Measurements from ENCODE around the gene ALOX5. TPM values are rescaled to one million over a fixed set of nuclear protein-coding genes. Genes with fewer than 3 reads are reported as not detected.
"Not testable (repeated sequence)": the region's sequence is repeated elsewhere in the genome, so short reads cannot be mapped to it uniquely, and the experiment has no call there.

The ALOX5 gene
- total RNA-seq, 1 experiment from 2014 or later, result not detected

DNA sequence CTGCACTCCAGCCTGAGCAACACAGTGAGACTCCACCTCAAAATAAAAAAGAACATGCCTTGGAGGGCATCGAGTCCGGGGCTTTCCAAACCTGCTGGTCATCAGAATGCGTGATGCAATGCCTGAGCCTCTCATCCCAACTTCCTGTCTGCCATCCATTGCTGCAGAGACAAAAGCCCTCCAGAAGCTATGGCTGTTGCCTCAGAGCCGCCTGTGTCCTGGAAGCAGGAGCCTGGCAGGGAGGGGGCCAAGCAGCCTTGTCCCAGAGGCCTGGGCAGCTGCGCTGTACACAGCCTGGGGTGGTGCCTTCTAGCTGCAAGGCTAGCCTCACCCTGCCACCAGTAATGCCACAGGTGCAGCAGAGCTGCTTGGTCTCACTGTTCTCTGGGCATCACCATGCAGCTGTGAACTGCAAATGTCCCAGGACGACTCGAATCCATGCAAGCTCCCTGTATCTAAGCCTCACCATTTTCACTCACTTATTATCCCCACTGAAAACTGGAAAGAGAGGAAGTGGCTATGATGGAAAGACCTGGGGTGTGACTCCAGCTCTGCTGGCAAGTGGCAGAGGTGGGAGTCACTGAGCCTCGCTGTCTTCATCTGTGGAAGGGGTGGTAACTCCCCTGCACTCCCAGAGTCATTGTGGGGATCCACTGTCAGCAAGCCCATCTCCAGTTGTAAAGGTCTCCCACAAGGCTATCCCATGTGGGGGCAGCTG, 7.0 kb downstream of the ALOX5 start:
- Histone ChIP-seq H3K9me3 (replicated peaks) (no peaks in the 10 kb centered on the region), H3K36me3 (no peaks in the 10 kb centered on the region), H3K4me3 (no peak overlapping the region), H3K27me3 (no peaks in the 10 kb centered on the region), H3K4me1 (no peaks in the 10 kb centered on the region), H3K27ac (no peak overlapping the region)
- DNase-seq, result no peak

DNA sequence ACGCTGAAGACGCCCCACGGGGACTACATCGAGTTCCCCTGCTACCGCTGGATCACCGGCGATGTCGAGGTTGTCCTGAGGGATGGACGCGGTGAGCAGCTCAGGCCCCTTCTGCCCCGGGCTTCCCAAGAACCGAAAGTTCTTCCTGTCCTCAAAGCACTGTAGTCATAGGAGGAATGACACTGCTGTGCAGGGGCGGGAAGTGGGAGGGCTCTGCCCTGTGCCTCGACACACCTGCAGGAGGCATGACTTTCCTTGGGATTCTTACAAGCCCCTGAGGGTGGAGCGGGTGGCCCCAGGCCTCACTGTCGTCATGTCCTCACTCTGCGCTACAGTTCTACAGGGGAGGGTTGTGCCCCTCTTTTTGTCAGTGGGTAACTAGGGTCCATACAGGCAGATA, 8.6 kb downstream of the ALOX5 start:
- H3K9me3 ChIP-seq (replicated peaks), result no peaks in the 10 kb centered on the region
- DNase-seq, result no peak
- H3K27ac ChIP-seq, result no peak overlapping the region
- no peaks in the 10 kb centered on the region for H3K36me3 ChIP-seq
- H3K4me3 ChIP-seq, result no peak overlapping the region
- H3K27me3 ChIP-seq, result no peaks in the 10 kb centered on the region
- H3K4me1 ChIP-seq, result no peaks in the 10 kb centered on the region

DNA sequence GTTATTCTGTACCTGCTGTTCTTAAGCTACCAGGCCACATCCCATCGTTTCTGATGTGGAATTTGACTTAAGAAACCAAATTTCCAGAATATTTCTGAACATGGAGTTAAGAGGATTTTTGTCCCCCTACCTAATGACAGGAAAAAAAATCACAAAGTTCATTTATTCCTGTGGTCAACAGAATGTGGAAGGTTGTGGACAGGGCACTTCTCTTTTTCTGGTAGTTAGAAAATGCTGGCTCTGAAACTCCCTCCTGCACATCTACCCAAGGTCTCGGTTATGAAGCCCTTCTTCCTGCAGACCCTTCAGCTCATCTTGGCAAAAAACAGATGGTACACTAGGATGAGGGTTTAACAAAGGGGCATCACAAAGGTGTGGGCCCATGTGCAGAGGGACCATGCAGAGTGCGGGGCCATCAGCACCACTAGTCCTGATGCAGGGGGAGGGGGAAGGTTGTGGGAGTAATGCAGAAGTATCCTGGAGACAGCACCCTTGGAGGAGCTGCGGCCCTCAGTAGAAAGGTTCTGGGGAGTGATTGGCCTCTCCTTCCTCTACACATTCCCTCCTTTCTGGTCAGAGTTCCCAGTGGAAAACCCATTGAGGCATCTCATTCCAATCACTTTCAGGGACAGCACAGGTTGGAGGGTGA, 9.8 kb downstream of the ALOX5 start:
- no peak for DNase-seq
- Histone ChIP-seq H3K27me3 (no peaks in the 10 kb centered on the region), H3K4me1 (no peaks in the 10 kb centered on the region), H3K27ac (no peak overlapping the region), H3K9me3 (replicated peaks) (no peaks in the 10 kb centered on the region), H3K36me3 (no peaks in the 10 kb centered on the region), H3K4me3 (no peak overlapping the region)

DNA sequence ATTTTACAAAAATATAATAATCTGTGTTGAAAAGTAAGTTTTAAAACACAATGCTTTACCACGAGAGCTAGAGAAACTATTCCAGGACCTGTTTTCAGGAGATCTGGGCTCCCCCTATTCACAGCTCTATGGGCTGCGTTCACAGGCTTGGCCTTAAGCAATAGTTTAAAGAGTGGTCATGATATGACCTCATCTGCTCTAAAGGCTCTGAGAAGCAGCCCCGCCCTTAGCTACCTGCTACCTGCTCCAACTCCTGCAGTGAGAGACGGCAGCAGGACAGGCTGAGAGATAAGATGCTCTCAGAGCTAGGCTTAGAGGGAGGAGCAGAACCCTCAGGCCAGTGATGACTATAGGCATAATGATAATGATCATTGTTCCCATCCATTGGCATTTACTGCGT, 12.6 kb downstream of the ALOX5 start:
- Histone ChIP-seq H3K27ac (no peak overlapping the region), H3K27me3 (no peaks in the 10 kb centered on the region), H3K4me3 (no peak overlapping the region), H3K36me3 (no peaks in the 10 kb centered on the region), H3K4me1 (no peaks in the 10 kb centered on the region), H3K9me3 (replicated peaks) (no peaks in the 10 kb centered on the region)
- no peak for DNase-seq

DNA sequence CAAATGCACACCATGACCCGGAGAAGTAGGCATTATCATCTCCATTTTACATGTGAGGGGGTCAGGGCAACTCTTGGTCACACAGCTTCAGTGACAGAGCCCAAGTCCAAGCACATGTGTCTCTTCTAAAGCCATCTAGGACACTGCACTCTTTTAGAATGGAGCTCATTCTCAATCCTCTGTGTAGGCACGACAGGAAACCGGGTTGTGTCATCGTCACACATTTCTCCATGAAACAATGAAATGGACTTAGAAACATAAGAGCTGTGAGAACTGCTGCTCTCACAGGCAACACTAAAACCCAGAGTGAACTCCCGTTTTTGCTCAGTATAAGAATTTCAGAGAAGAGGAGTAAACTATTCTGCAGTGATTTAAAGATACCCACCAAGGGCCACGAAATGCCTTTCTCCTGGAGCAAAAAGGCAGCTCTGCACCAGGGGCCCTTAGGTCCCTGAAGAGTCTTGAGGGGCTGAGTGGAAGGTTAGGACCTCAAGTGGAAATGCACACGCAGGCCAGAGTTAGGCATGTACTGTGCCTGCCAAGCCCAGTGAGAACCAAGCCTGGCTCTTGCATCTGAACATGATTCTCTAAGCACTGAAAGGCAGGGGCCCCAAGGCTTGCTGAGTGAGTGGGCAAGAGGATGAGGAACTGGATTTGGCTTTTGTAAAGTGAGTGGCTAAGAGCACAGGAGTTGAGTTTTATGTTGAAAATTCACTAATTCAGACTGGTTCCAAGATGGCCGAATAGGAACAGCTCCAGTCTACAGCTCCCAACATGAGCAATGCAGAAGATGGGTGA, 13.3 kb downstream of the ALOX5 start:
- Histone ChIP-seq H3K27me3 (no peaks in the 10 kb centered on the region), H3K36me3 (no peaks in the 10 kb centered on the region), H3K27ac (no peak overlapping the region), H3K4me1 (no peaks in the 10 kb centered on the region), H3K9me3 (replicated peaks) (no peaks in the 10 kb centered on the region), H3K4me3 (no peak overlapping the region)
- DNase-seq, result no peak

DNA sequence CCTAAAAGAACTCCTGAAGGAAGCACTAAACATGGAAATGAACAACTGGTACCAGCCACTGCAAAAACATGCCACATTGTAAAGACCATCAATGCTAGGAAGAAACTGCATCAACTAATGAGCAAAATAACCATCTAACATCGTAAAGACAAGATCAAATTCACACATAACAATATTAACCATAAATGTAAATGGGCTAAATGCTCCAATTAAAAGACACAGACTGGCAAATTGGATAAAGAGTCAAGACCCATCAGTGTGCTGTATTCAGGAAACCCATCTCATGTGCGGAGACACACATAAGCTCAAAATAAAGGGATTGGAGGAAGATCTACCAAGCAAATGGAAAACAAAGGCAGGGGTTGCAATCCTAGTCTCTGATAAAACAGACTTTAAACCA, 15.7 kb downstream of the ALOX5 start:
- not testable (repeated sequence) for DNase-seq; H3K9me3 ChIP-seq (replicated peaks); H3K27me3 ChIP-seq; H3K4me1 ChIP-seq; H3K27ac ChIP-seq; H3K36me3 ChIP-seq; H3K4me3 ChIP-seq

DNA sequence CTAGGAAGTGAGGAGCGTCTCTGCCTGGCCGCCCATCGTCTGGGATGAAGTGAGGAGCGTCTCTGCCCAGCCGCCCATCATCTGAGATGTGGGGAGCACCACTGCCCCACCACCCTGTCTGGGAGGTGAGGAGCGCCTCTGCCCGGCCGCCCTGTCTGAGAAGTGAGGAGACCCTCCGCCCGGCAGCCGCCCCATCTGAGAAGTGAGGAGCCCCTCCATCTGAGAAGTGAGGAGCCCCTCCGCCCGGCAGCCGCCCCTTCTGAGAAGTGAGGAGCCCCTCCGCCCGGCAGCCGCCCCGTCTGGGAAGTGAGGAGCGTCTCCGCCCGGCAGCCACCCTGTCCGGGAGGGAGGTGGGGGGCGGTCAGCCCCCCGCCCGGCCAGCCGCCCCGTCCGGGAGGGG, 17.6 kb downstream of the ALOX5 start:
- H3K9me3 ChIP-seq (replicated peaks); H3K27me3 ChIP-seq; H3K4me1 ChIP-seq; H3K4me3 ChIP-seq; DNase-seq; H3K36me3 ChIP-seq; H3K27ac ChIP-seq: not testable (repeated sequence)

- Histone ChIP-seq H3K27me3 (no peaks in the 10 kb centered on the region), H3K9me3 (replicated peaks) (no peaks in the 10 kb centered on the region), H3K4me3 (no peak overlapping the region), H3K36me3 (no peaks in the 10 kb centered on the region), H3K27ac (no peak overlapping the region), H3K4me1 (no peaks in the 10 kb centered on the region)
- DNase-seq, result no peak
Measured at GRCh38 chr10:45395554-45395953, 21.5 kb downstream of the ALOX5 start.

GRCh38 chr10:45398595-45398994, 24.6 kb downstream of the ALOX5 start:
- H3K4me3 ChIP-seq, result no peak overlapping the region
- no peaks in the 10 kb centered on the region for H3K4me1 ChIP-seq
- DNase-seq, result no peak
- no peaks in the 10 kb centered on the region for H3K36me3 ChIP-seq
- no peaks in the 10 kb centered on the region for H3K9me3 ChIP-seq (replicated peaks)
- no peaks in the 10 kb centered on the region for H3K27me3 ChIP-seq
- H3K27ac ChIP-seq, result no peak overlapping the region

DNA sequence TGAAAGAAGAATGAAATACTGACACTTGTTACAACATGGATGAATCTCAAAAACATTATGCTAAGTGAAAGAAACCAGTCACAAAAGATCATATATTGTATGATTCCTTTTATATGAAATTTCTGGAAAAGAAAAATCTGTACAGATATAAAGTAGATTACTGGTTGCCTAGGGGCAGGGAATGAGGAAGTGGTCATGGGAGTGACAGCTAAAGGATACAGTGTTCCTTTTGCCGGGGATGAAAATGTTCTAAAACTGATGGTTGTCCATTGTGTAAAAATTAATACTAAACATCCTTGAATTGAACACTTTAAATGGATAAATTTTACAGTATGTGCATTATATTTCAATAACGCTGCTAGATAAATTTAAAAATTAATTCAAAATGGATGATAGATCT, 25.1 kb downstream of the ALOX5 start:
- Histone ChIP-seq H3K27me3 (no peaks in the 10 kb centered on the region), H3K27ac (no peak overlapping the region), H3K9me3 (replicated peaks) (no peaks in the 10 kb centered on the region), H3K36me3 (no peaks in the 10 kb centered on the region), H3K4me1 (no peaks in the 10 kb centered on the region), H3K4me3 (no peak overlapping the region)
- no peak for DNase-seq

DNA sequence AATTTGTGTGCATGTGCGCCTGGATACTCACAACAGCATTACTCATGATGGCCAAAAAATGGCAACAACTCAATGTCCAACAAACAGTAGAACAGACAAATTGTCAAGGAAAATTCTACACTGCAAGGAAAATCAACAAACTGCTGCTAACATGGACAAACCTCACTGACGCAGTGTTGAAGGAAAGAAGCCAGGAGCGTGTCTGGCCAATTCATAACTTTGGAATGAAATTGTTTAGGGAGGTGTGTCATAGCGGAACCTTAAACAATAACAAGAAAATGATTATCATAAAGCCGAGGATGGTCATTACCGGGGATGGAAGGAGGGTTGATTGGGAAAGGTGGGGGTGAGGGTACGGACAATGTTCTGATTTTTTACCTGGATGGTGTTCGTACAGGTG, 29.1 kb downstream of the ALOX5 start:
- DNase-seq, result no peak
- H3K27ac ChIP-seq, result no peak overlapping the region
- no peak overlapping the region for H3K4me3 ChIP-seq
- no peaks in the 10 kb centered on the region for H3K36me3 ChIP-seq
- no peaks in the 10 kb centered on the region for H3K9me3 ChIP-seq (replicated peaks)
- H3K27me3 ChIP-seq, result no peaks in the 10 kb centered on the region
- no peaks in the 10 kb centered on the region for H3K4me1 ChIP-seq

DNA sequence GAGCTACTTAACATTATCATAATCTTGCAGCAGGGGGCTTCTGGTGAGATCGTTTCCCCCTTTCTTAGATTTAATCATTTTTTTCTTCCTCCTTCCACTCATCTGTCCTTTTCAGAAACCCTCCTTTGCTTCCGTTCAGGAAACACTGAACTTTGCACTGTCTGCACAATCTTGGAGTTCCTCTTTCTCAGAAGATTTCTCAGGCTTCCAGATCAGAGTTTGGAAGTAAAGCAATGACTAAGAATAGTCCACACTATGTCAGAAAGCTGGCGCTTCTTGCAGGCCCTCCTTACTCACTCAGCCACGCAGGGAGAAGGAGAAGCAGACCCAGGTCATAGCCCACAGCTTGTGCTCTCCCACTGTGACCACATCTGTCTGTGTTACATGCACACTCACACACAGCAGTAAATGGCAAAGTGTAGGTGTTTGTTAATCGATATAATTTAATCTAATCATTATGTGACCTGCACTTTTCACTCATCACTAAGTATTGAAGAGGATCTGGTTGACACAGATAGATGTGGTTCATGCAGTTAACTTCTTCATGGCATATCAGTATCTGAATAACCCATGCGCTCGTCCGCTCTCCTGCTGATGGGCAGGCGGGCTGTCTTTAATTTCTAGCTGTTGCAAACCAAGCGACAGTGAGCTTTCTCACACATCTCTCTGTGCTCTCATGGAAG, 30.2 kb downstream of the ALOX5 start:
- H3K9me3 ChIP-seq (replicated peaks), result no peaks in the 10 kb centered on the region
- no peak overlapping the region for H3K27ac ChIP-seq
- no peaks in the 10 kb centered on the region for H3K27me3 ChIP-seq
- H3K4me1 ChIP-seq, result no peaks in the 10 kb centered on the region
- DNase-seq, result no peak
- no peak overlapping the region for H3K4me3 ChIP-seq
- H3K36me3 ChIP-seq, result no peaks in the 10 kb centered on the region

DNA sequence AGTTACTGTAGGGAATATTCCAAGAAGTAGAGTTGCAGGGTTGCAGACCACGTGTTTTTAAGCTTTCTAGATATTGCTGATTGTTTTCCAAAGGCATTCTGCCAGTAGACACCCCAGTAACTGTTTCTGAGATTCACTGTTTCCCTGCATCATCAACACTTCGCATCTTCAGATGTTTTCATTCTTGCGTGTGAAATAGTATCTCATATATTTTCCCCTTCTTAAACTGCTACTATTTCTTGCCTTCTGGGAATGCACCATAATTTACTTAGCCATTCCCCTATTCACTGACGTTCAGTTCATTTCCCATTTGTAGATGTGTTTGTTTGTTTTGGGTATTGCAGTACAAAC, 30.7 kb downstream of the ALOX5 start:
- DNase-seq, result no peak
- Histone ChIP-seq H3K4me1 (no peaks in the 10 kb centered on the region), H3K36me3 (no peaks in the 10 kb centered on the region), H3K27ac (no peak overlapping the region), H3K27me3 (no peaks in the 10 kb centered on the region), H3K9me3 (replicated peaks) (no peaks in the 10 kb centered on the region), H3K4me3 (no peak overlapping the region)

- no peaks in the 10 kb centered on the region for H3K4me1 ChIP-seq
- no peaks in the 10 kb centered on the region for H3K9me3 ChIP-seq (replicated peaks)
- DNase-seq, result no peak
- H3K36me3 ChIP-seq, result no peaks in the 10 kb centered on the region
- H3K27me3 ChIP-seq, result no peaks in the 10 kb centered on the region
- no peak overlapping the region for H3K4me3 ChIP-seq
- no peak overlapping the region for H3K27ac ChIP-seq
Measured at GRCh38 chr10:45407542-45407941, 33.5 kb downstream of the ALOX5 start.

All from SJCRH30 (cell line).